ENCODE data around the gene CAMK1D.
A peak's percentile ranks its signal among the peaks of the same experiment; 100 is the strongest.

The CAMK1D gene

GRCh38 chr10:12650122-12650521, 300.8 kb downstream of the CAMK1D start:
- no peak for DNase-seq (ENCODE audit: low read depth)
- H3K4me3 ChIP-seq (ENCODE audit: low read depth, low read length): no peak overlapping the region
- no peak for TF ChIP-seq CTCF (IDR thresholded peaks at IDR 0.05; ENCODE audit: insufficient read depth, low read depth, low read length, missing control alignments)

GRCh38 chr10:12650538-12651298, 301.4 kb downstream of the CAMK1D start:
- no peak overlapping the region for H3K4me3 ChIP-seq (ENCODE audit: low read depth, low read length)
- no peak for TF ChIP-seq CTCF (IDR thresholded peaks at IDR 0.05; ENCODE audit: insufficient read depth, low read depth, low read length, missing control alignments)
- DNase-seq (ENCODE audit: low read depth): no peak

- no peak overlapping the region for H3K4me3 ChIP-seq (ENCODE audit: low read depth, low read length)
- DNase-seq (ENCODE audit: low read depth): peak; percentile 43
- no peak for TF ChIP-seq CTCF (IDR thresholded peaks at IDR 0.05; ENCODE audit: insufficient read depth, low read depth, low read length, missing control alignments)
Measured at GRCh38 chr10:12655940-12656339, 306.6 kb downstream of the CAMK1D start.

- H3K4me3 ChIP-seq (ENCODE audit: low read depth, low read length): no peak overlapping the region
- peak; percentile 67 for DNase-seq (ENCODE audit: low read depth)
- TF ChIP-seq CTCF (IDR thresholded peaks at IDR 0.05; ENCODE audit: insufficient read depth, low read depth, low read length, missing control alignments): peak; percentile 57
Measured at GRCh38 chr10:12656518-12657142, 307.3 kb downstream of the CAMK1D start.

GRCh38 chr10:12657489-12657888, 308.1 kb downstream of the CAMK1D start:
- no peak for TF ChIP-seq CTCF (IDR thresholded peaks at IDR 0.05; ENCODE audit: insufficient read depth, low read depth, low read length, missing control alignments)
- H3K4me3 ChIP-seq (ENCODE audit: low read depth, low read length): no peak overlapping the region
- DNase-seq (ENCODE audit: low read depth): no peak

GRCh38 chr10:12658526-12658925, 309.2 kb downstream of the CAMK1D start:
- H3K4me3 ChIP-seq (ENCODE audit: low read depth, low read length): no peak overlapping the region
- no peak for TF ChIP-seq CTCF (IDR thresholded peaks at IDR 0.05; ENCODE audit: insufficient read depth, low read depth, low read length, missing control alignments)
- DNase-seq (ENCODE audit: low read depth): no peak
